ENCODE results near the gene DDI1. TPM values are rescaled to one million over a fixed set of nuclear protein-coding genes. Genes with fewer than 3 reads are reported as not detected.

DDI1 gene
- total RNA-seq, 4 donors from 2014 or later, result not detected

GRCh38 chr11:104064034-104064630, 27.7 kb downstream of the DDI1 start:
- Histone ChIP-seq H3K4me1 (no peaks in the 10 kb centered on the region), H3K27me3 (no peaks in the 10 kb centered on the region), H3K4me3 (no peak overlapping the region), H3K27ac (no peak overlapping the region), H3K36me3 (no peaks in the 10 kb centered on the region), H3K9me3 (no peaks in the 10 kb centered on the region)
- TF ChIP-seq, protein P1, sequence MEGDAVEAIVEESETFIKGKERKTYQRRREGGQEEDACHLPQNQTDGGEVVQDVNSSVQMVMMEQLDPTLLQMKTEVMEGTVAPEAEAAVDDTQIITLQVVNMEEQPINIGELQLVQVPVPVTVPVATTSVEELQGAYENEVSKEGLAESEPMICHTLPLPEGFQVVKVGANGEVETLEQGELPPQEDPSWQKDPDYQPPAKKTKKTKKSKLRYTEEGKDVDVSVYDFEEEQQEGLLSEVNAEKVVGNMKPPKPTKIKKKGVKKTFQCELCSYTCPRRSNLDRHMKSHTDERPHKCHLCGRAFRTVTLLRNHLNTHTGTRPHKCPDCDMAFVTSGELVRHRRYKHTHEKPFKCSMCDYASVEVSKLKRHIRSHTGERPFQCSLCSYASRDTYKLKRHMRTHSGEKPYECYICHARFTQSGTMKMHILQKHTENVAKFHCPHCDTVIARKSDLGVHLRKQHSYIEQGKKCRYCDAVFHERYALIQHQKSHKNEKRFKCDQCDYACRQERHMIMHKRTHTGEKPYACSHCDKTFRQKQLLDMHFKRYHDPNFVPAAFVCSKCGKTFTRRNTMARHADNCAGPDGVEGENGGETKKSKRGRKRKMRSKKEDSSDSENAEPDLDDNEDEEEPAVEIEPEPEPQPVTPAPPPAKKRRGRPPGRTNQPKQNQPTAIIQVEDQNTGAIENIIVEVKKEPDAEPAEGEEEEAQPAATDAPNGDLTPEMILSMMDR (IDR thresholded peaks at IDR 0.05), result no peak
- TF ChIP-seq POLR2A (IDR thresholded peaks at IDR 0.05), result no peak
- no peak for TF ChIP-seq POLR2AphosphoS5 (IDR thresholded peaks at IDR 0.05)
- WGBS, result 70% methylated on average over 5 of the region's 5 CpGs
- no peak for DNase-seq (ENCODE audit: low spot score in 2 of 2)

- DNase-seq (ENCODE audit: low spot score in 2 of 2), result no peak
- TF ChIP-seq, protein P1 (IDR thresholded peaks at IDR 0.05), result no peak
- TF ChIP-seq EP300 (IDR thresholded peaks at IDR 0.05) (no peak), POLR2AphosphoS5 (IDR thresholded peaks at IDR 0.05) (no peak), POLR2A (IDR thresholded peaks at IDR 0.05) (no peak)
- 69% methylated on average over 1 of the region's 1 CpG for WGBS
- Histone ChIP-seq H3K9me3 (no peaks in the 10 kb centered on the region), H3K27me3 (no peaks in the 10 kb centered on the region), H3K4me3 (no peak overlapping the region), H3K36me3 (no peaks in the 10 kb centered on the region), H3K27ac (no peak overlapping the region), H3K4me1 (no peaks in the 10 kb centered on the region)
Measured at GRCh38 chr11:104067534-104067933, 31.1 kb downstream of the DDI1 start.

- Histone ChIP-seq H3K27me3 (no peaks in the 10 kb centered on the region), H3K4me1 (no peaks in the 10 kb centered on the region), H3K4me3 (no peak overlapping the region), H3K9me3 (no peaks in the 10 kb centered on the region), H3K36me3 (no peaks in the 10 kb centered on the region), H3K27ac (no peak overlapping the region)
- DNase-seq (ENCODE audit: low spot score in 2 of 2), result no peak
- 52% methylated on average over 3 of the region's 3 CpGs for WGBS
- TF ChIP-seq POLR2A (IDR thresholded peaks at IDR 0.05), result no peak
- TF ChIP-seq EP300 (IDR thresholded peaks at IDR 0.05), result no peak
- no peak for TF ChIP-seq POLR2AphosphoS5 (IDR thresholded peaks at IDR 0.05)
- TF ChIP-seq, protein P1 (IDR thresholded peaks at IDR 0.05), result no peak
Measured at GRCh38 chr11:104073950-104074705, 37.7 kb downstream of the DDI1 start.

DNA sequence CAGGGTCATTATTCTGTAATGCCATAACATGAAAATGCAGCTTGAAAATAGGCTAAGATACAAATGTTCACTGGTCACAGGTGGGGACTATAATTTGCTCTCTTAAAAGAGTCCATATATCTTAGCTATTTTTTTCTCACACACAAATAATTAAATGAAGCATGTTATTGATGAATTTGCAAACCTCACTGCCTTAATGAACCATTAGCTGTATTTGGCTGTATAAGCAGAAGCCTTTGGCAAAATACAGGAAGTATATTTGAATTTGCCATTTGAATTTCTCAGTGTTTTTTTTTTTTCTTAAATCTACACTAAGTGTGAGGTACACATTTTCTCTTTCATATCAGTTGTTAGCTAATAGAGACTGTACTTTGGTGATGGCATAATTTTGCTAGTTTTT, 38.7 kb downstream of the DDI1 start:
- DNase-seq (ENCODE audit: low spot score in 2 of 2), result no peak
- H3K4me1 ChIP-seq, result no peaks in the 10 kb centered on the region
- TF ChIP-seq POLR2AphosphoS5 (IDR thresholded peaks at IDR 0.05), result no peak
- TF ChIP-seq, protein P1 (IDR thresholded peaks at IDR 0.05), result no peak
- TF ChIP-seq EP300 (IDR thresholded peaks at IDR 0.05), result no peak
- TF ChIP-seq POLR2A (IDR thresholded peaks at IDR 0.05), result no peak
- H3K27me3 ChIP-seq, result no peaks in the 10 kb centered on the region
- H3K36me3 ChIP-seq, result no peaks in the 10 kb centered on the region
- no peaks in the 10 kb centered on the region for H3K9me3 ChIP-seq
- no peak overlapping the region for H3K4me3 ChIP-seq
- no peak overlapping the region for H3K27ac ChIP-seq

- H3K4me1 ChIP-seq, result no peaks in the 10 kb centered on the region
- H3K36me3 ChIP-seq, result no peaks in the 10 kb centered on the region
- H3K27me3 ChIP-seq, result no peaks in the 10 kb centered on the region
- 89% methylated on average over 4 of the region's 4 CpGs for WGBS
- H3K9me3 ChIP-seq, result no peaks in the 10 kb centered on the region
- no peak overlapping the region for H3K27ac ChIP-seq
- no peak for DNase-seq (ENCODE audit: low spot score in 2 of 2)
- no peak for TF ChIP-seq EP300 (IDR thresholded peaks at IDR 0.05)
- TF ChIP-seq POLR2AphosphoS5 (IDR thresholded peaks at IDR 0.05), result no peak
- TF ChIP-seq, protein P1 (IDR thresholded peaks at IDR 0.05), result no peak
- no peak for TF ChIP-seq POLR2A (IDR thresholded peaks at IDR 0.05)
- no peak overlapping the region for H3K4me3 ChIP-seq
Measured at GRCh38 chr11:104075706-104076105, 39.3 kb downstream of the DDI1 start.

All from suprapubic skin (tissue), 4 donors.